OCI-LY3 (cell line): ENCODE measurements around the gene ARFGAP2.

ENCODE experiments used
- CTCF ChIP-seq: fragments of 200-600, 300-600 bp; sonication (generic); IDR thresholded peaks from 2 replicates; pipeline ENCODE4 v1.5.1; 2014; ENCODE audit warnings: antibody characterized with exemption, low read length, low read depth
- EZH2phosphoT487 ChIP-seq: fragments of 200-600 bp; shearing (Covaris generic); IDR thresholded peaks from 2 replicates; pipeline ENCODE4 v1.6.1; 2018; ENCODE audit warnings: antibody characterized with exemption, mixed run types, low read depth

GRCh38 chr11:47208628-47209027 is 31.9 kb upstream of the ARFGAP2 start:
- no peak for TF ChIP-seq CTCF
- no peak for TF ChIP-seq EZH2phosphoT487
